C4-2B (cell line): ENCODE data around the gene GRK2.

Source experiments
- ZFX ChIP-seq: fragments of 450-650 bp; IDR thresholded peaks from 2 replicates; pipeline ENCODE4 v1.6.1; 2017
- TF ChIP-seq, protein P1 (sequence below): fragments of 450-650 bp; conservative IDR thresholded peaks from 2 replicates; pipeline ENCODE4 v1.5.1; 2017; ENCODE audit warnings: mild to moderate bottlenecking

DNA sequence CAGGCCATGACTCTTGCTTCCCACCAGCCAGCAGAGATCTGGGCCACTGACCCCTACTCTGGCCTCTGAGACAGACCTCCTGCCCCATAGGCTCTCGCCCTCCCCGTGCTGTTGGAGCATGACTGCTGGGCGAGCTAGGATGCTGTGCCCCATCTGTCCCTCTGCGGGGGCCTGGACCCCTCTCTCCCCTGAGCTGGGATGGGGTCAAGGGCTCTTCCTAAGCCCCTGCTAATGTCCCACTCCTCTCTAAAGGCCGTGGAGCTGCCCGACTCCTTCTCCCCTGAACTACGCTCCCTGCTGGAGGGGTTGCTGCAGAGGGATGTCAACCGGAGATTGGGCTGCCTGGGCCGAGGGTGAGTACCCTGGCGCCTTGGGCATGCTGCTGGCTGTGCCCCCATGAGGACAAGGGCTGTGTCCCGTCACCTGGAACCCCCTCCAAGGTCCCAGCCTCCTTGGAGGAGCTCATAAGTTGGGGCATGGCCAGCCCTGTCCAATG lies 16.7 kb downstream of the GRK2 start:
- TF ChIP-seq, protein P1, sequence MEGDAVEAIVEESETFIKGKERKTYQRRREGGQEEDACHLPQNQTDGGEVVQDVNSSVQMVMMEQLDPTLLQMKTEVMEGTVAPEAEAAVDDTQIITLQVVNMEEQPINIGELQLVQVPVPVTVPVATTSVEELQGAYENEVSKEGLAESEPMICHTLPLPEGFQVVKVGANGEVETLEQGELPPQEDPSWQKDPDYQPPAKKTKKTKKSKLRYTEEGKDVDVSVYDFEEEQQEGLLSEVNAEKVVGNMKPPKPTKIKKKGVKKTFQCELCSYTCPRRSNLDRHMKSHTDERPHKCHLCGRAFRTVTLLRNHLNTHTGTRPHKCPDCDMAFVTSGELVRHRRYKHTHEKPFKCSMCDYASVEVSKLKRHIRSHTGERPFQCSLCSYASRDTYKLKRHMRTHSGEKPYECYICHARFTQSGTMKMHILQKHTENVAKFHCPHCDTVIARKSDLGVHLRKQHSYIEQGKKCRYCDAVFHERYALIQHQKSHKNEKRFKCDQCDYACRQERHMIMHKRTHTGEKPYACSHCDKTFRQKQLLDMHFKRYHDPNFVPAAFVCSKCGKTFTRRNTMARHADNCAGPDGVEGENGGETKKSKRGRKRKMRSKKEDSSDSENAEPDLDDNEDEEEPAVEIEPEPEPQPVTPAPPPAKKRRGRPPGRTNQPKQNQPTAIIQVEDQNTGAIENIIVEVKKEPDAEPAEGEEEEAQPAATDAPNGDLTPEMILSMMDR = no peak
- no peak for TF ChIP-seq ZFX
